Bladder microvascular endothelial cell (primary cell): Measurements from ENCODE around the gene RRAGB. TPM values are rescaled to one million over a fixed set of nuclear protein-coding genes. Genes with fewer than 3 reads are reported as not detected.

Source experiments
- total RNA-seq: library from RNA; depleted of rRNA; stranded (reverse); fragments of >200 nt; gene quantifications from 2 replicates; pipeline ENCODE4 v1.2.3, GENCODE V29; 2014

Gene RRAGB, protein sequence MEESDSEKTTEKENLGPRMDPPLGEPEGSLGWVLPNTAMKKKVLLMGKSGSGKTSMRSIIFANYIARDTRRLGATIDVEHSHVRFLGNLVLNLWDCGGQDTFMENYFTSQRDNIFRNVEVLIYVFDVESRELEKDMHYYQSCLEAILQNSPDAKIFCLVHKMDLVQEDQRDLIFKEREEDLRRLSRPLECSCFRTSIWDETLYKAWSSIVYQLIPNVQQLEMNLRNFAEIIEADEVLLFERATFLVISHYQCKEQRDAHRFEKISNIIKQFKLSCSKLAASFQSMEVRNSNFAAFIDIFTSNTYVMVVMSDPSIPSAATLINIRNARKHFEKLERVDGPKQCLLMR
- 19.8 and 29.6 TPM in 2 replicates for total RNA-seq

DNA sequence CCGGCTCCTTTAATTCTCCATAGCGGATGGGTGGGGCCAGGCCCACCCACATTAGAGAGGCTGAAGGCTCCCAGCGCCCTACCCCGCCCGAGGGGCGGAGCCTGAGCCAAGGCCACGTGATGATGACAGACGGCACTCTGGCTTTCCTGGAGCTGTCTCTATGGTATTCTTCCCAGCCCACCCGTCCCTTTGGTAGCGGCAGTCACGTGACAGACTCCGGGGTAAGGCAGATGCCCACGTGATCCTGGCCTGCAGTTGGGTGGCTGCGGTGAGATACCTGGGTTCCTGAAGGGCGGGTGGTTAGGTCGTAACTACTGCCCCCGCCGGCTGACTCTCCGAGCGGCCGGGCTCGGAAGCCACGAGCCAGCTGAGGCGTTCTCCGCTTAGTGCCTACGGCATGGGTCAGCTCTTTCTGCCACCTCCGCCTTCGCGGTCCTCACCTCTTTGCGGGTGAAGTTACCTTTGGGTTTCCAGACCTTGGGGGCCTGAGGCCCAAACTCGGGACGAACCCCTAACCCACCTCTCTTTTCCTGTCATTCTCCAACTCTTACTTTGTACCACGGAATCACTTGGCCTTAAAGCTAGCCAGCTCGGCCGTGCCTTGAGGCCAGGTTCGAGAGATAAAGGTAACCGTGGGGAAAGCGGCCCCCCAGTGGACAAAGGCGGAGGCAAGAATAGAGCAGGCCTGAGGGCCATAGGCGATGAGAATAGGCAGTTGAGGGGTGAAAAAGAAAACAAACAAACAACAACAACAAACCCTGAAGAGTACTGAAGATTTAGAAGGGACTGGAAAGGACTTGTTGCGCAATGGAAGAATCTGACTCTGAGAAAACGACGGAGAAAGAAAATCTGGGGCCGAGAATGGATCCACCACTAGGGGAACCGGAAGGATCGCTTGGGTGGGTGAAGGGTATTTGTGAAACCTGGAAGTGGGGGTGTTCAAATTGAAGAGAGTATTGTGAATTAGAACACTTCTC, at the start of gene RRAGB:
TSS of gene RRAGB (plus strand) at position 229 of the 977 bp plus-strand sequence. CDS start at position 808, 579 bp downstream.

Other genes starting within 250 kb of the RRAGB start
- gene USP51, start 227.9 kb upstream of the RRAGB start, total RNA-seq = 0.49 and 2.6 TPM in 2 replicates
- not detected in 2 replicates for gene FOXR2, start 94.3 kb upstream of the RRAGB start, total RNA-seq